GM19193 (cell line): ENCODE results near the gene GNG12.

Experiments
- POLR2A ChIP-seq: IDR thresholded peaks from 4 replicates; pipeline ENCODE4 v1.6.1; 2011; ENCODE audit not compliant: insufficient read depth, insufficient read length; ENCODE audit errors: extremely low read depth

Gene GNG12

GRCh38 chr1:67729872-67730271, 103.4 kb downstream of the GNG12 start:
- no peak for TF ChIP-seq POLR2A

DNA sequence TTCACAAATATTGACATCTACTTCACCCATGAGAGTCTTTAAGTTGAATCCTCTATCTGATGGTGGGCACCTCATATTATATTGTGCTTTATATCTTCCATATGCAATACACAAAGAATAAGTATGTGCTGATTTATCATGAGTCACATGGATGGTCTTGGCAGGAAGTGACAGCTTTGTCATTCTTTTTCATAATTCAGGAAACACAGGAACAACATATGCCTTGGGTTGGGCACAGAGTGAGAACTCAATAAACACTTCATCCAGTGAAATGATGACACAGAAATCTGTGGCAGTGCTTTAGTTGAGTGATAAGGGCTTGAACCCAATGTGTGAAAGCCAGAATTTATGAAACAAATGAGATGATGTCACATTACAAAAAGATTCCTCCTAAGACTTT, 107.0 kb downstream of the GNG12 start:
- no peak for TF ChIP-seq POLR2A

- no peak for TF ChIP-seq POLR2A
Measured at GRCh38 chr1:67724928-67725560, 108.2 kb downstream of the GNG12 start.

DNA sequence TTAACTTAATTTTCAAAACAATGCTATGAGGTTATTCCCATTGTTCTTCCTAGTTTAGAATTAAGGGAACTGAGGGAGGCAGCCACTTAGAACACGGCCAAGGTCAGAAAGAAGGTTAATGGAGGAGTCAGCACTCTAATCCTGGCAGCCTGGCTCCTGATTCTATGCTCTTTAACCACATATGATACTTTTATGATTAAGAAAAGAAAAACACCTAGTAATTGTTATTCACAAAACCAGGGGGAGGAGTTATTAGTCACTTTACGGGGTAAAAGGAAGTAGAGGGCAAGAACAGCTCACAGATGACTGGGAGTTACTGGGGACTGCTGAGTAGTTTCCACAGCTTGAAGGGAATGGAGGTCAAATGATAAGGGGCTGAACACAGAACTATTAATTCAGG, 109.6 kb downstream of the GNG12 start:
- TF ChIP-seq POLR2A = no peak

GRCh38 chr1:67723126-67723525, 110.1 kb downstream of the GNG12 start:
- no peak for TF ChIP-seq POLR2A

DNA sequence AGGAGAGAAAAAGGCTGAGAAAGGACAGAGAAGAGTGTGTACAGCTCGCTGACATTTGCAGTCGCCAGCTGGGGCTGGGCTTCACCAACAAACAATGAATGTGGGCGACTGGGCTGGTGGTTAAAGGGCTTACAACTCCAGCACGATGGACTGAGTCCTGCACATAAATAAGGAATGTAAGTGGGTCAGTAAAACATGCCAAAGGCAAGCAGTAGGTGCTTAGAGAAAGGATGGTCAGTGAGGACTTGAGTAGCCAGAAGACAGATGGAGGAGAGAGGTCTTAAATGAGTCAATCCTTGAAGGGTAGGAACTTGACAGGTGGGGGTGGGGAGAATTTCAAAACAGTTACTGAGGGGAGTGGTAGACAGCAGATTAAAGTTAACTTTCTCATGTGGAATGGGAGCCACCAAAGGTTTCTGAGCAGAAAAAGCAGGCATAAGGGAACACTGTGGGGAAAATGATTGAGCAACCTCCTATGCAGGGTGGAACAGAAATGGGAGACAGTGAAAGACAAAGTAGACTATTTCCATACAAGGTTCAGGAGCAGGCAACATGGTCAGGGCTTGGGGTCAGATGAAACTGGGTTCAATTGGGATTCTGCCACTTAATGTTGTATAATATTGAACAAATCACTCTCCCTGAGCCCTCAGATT, 110.8 kb downstream of the GNG12 start:
- TF ChIP-seq POLR2A = no peak

DNA sequence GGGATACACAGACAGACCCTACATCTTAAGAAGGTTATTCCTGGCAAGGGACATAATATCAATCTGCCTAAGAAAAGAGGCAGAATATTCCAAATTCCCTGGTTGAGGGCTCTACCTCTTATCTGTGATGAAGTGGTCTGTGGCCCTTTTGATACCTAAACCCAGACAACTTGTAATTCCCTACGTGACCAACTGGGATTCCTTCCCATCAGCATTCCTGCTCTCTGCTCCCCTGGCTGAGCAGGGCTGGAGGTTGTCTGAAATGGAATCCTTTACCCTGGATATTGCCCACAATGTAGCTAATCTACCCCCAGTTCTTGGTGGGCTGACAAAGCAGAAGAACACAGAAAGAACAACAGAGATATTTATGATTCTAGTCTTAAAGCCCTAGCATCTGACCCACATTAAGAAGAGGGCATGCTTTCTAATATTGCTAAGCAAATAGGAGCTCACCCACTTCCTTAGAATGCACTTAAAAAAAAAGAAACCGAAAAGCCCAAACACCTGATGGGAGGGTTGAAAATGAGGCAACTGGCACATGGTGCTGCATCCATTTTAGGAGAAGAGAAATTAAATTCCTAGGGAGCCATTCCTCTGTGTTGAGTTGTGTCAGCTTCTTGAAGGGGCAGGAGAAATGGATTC, 111.5 kb downstream of the GNG12 start:
- no peak for TF ChIP-seq POLR2A

GRCh38 chr1:67721112-67721511, 112.2 kb downstream of the GNG12 start:
- no peak for TF ChIP-seq POLR2A

- TF ChIP-seq POLR2A = no peak
Measured at GRCh38 chr1:67719329-67720196, 113.7 kb downstream of the GNG12 start.

- TF ChIP-seq POLR2A = no peak
Measured at GRCh38 chr1:67717876-67718275, 115.4 kb downstream of the GNG12 start.

- TF ChIP-seq POLR2A = no peak
Measured at GRCh38 chr1:67716800-67717199, 116.5 kb downstream of the GNG12 start.

- no peak for TF ChIP-seq POLR2A
Measured at GRCh38 chr1:67715819-67716218, 117.4 kb downstream of the GNG12 start.

GRCh38 chr1:67713057-67713846, 120.0 kb downstream of the GNG12 start:
- no peak for TF ChIP-seq POLR2A

- TF ChIP-seq POLR2A = no peak
Measured at GRCh38 chr1:67711855-67712212, 121.4 kb downstream of the GNG12 start.
